Trophoblast cell (in vitro differentiated cells and primary cell): ENCODE measurements around the gene CRMP1.
A peak's percentile ranks its signal among the peaks of the same experiment; 100 is the strongest.

Experiments used
- DNase-seq, 2 donors: peaks; one replicate each; pipeline ENCODE4 v3.0.0-alpha.2; 2016
- H2AFZ ChIP-seq: 2 replicates; pipeline ENCODE4 v1.6.1; 2013; ENCODE audit warnings: low read length, moderate library complexity, mild to moderate bottlenecking; ENCODE audit not compliant: insufficient read depth, poor library complexity
- H2AK5ac ChIP-seq: 2 replicates; pipeline ENCODE4 v1.6.1; 2013; ENCODE audit warnings: mild to moderate bottlenecking, low read length
- H2BK120ac ChIP-seq: 2 replicates; pipeline ENCODE4 v1.6.1; 2013; ENCODE audit warnings: low read length, mild to moderate bottlenecking, moderate library complexity; ENCODE audit not compliant: insufficient read depth, poor library complexity
- H2BK12ac ChIP-seq: 2 replicates; pipeline ENCODE4 v1.6.1; 2013; ENCODE audit warnings: mild to moderate bottlenecking, low read length, moderate library complexity
- H2BK5ac ChIP-seq: 2 replicates; pipeline ENCODE4 v1.6.1; 2013; ENCODE audit warnings: low read length, low read depth, moderate library complexity, mild to moderate bottlenecking; ENCODE audit not compliant: poor library complexity
- H3K14ac ChIP-seq: 2 replicates; pipeline ENCODE4 v1.6.1; 2013; ENCODE audit warnings: mild to moderate bottlenecking, low read length
- H3K18ac ChIP-seq: 2 replicates; pipeline ENCODE4 v1.6.1; 2013; ENCODE audit warnings: mild to moderate bottlenecking, low read length
- H3K23ac ChIP-seq: 2 replicates; pipeline ENCODE4 v1.6.1; 2013; ENCODE audit warnings: low read length
- H3K27ac ChIP-seq: 2 replicates; pipeline ENCODE4 v1.5.1; 2013; ENCODE audit warnings: low read depth, mild to moderate bottlenecking, inconsistent platforms, low read length, moderate library complexity
- H3K27me3 ChIP-seq: 2 replicates; pipeline ENCODE4 v1.6.1; 2013; ENCODE audit warnings: inconsistent platforms, mild to moderate bottlenecking, low read length, moderate library complexity; ENCODE audit not compliant: insufficient read depth
- H3K36me3 ChIP-seq, 2 experiments: 1 replicate in 1 of 2; 2 replicates in 1 of 2; pipeline ENCODE4 v1.6.1; 2013; ENCODE audit warnings: low read length in 2 of 2, mild to moderate bottlenecking in 2 of 2, moderate library complexity in 1 of 2; ENCODE audit not compliant: insufficient read depth in 2 of 2, control insufficient read depth in 1 of 2
- H3K4ac ChIP-seq: 2 replicates; pipeline ENCODE4 v1.6.1; 2013; ENCODE audit warnings: low read depth, mild to moderate bottlenecking, low read length, moderate library complexity
- H3K4me1 ChIP-seq, 2 experiments: 1 replicate in 1 of 2; 2 replicates in 1 of 2; pipeline ENCODE4 v1.6.1; 2013; ENCODE audit warnings: low read length in 2 of 2, mild to moderate bottlenecking in 2 of 2, moderate library complexity in 1 of 2; ENCODE audit not compliant: insufficient read depth in 2 of 2, control insufficient read depth in 1 of 2
- H3K4me2 ChIP-seq: 2 replicates; pipeline ENCODE4 v1.6.1; 2013; ENCODE audit warnings: inconsistent platforms, mild to moderate bottlenecking, low read length, moderate library complexity
- H3K4me3 ChIP-seq: 2 replicates; pipeline ENCODE4 v1.5.1; 2013; ENCODE audit warnings: mild to moderate bottlenecking, low read depth, low read length, inconsistent platforms
- H3K79me1 ChIP-seq: one replicate; pipeline ENCODE4 v1.6.1; 2013; ENCODE audit warnings: low read length
- H3K79me2 ChIP-seq: 2 replicates; pipeline ENCODE4 v1.6.1; 2013; ENCODE audit warnings: low read length, mild to moderate bottlenecking; ENCODE audit not compliant: control insufficient read depth, insufficient read depth, poor library complexity
- H3K9ac ChIP-seq: 2 replicates; pipeline ENCODE4 v1.6.1; 2013; ENCODE audit warnings: mild to moderate bottlenecking, low read length
- H3K9me3 ChIP-seq: 2 replicates; pipeline ENCODE4 v1.6.1; 2013; ENCODE audit warnings: low read depth, mild to moderate bottlenecking, control low read depth, inconsistent platforms, low read length; ENCODE audit not compliant: insufficient read depth
- H4K12ac ChIP-seq: 2 replicates; pipeline ENCODE4 v1.6.1; 2013; ENCODE audit warnings: low read depth, mild to moderate bottlenecking, low read length, moderate library complexity
- H4K8ac ChIP-seq: 2 replicates; pipeline ENCODE4 v1.6.1; 2013; ENCODE audit warnings: low read depth, mild to moderate bottlenecking, low read length, moderate library complexity
- H4K91ac ChIP-seq: one replicate; pipeline ENCODE4 v1.6.1; 2013; ENCODE audit warnings: low read depth, mild to moderate bottlenecking, low read length, moderate library complexity
- WGBS: extraction: QIAGEN DNeasy Blood & Tissue Kit; methylation state at CpG from one replicate; pipeline ENCODE4 v1.1.7; 2013; ENCODE audit warnings: missing lambda C conversion rate; ENCODE audit not compliant: insufficient read length, insufficient coverage; ENCODE audit errors: extremely low coverage; 5-methylcytosine and 5-hydroxymethylcytosine counted together

CRMP1 gene

DNA sequence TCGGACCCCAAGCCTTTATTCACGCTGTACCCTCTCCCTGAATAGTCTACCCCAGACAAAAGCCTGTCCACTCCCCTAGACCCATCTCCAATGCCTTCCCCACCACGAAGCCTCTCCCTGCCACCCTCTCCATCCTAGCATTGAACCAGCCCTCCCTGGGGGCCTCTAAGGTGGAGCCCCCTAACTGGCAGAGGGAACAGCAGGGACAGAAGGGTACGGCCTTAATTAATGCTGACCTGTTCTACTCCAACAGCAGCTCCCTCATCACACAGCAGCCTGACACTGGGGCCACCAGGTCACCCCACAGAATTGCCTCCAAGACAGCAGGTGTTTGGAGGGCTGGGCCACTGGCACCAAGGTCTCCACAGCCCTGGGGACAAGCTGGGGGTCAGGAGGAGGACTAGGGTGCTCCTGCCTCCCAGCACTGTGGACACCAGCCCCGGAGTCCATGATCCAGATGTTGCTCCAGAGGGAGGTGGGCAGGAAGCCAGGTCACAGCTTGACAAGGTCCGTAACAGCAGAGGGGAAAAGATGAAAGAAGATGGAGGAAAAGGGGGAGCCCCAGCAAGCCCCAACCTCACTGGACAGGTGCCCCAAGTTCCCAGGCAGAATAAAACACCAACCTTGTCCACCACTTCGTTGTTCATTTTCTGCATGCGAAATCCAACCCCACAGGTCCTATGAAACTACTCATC is 3.7 kb downstream of the CRMP1 start:
- Histone ChIP-seq H3K14ac (no peak overlapping the region), H3K18ac (no peak overlapping the region), H3K4me1 (peaks cover 0 to 12% of the 10 kb centered on the region in 2 experiments), H3K9ac (no peak overlapping the region), H3K4me2 (peak overlapping the region; percentile 40), H2BK120ac (no peak overlapping the region), H2AK5ac (no peak overlapping the region), H3K79me2 (no peaks in the 10 kb centered on the region), H3K23ac (no peak overlapping the region), H2AFZ (no peak overlapping the region), H3K36me3 (no peaks in the 10 kb centered on the region), H3K4ac (no peak overlapping the region), H3K27me3 (peaks cover 69% of the 10 kb centered on the region), H2BK12ac (no peak overlapping the region), H2BK5ac (no peak overlapping the region), H3K27ac (no peak overlapping the region), H3K9me3 (peaks cover 17% of the 10 kb centered on the region), H4K91ac (no peak overlapping the region), H3K79me1 (no peaks in the 10 kb centered on the region), H4K8ac (no peak overlapping the region), H4K12ac (no peak overlapping the region), H3K4me3 (no peak overlapping the region)
- WGBS, result no CpG with 5 or more reads among the region's 8 CpGs
- DNase-seq, result no peak

DNA sequence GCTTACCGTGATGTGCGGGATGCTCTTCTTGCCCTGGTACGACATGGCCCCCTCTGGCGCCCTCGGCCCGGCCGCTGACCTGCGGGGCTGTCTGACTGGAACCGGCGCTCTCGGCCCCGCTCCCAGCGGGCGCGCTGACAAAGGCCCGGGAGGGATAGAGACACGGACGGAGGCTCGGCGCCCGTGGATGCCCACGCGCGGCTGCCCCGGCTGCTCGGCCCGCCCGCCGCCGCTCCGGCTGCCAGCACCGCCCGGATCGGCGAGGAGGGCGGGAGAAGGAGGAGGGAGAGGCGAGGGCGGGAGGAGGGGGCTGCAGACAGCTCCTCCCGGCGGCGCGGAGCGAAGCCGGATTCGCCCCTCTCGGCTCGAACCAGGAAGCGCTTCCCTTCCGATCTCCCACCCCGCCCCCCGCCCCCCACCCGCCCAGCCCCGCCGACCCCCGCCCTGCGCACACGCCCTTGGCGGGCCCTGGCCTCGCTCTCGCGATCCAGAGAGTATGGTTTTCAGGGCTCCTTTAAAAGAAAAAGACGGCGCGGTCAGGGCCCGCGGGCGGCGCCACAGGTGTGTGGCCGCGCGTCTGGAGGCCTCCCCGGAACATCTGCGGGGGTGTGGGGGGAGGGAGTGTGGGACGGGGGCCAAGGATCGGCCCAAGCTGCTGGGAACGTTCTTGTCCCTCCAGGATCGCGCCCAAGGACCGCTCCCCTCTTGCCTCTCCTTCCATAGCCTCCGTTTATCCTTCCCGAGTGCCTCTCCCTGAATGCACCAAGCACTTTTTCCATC is 4.5 kb downstream of the CRMP1 start:
- Histone ChIP-seq H2BK5ac (no peak overlapping the region), H3K36me3 (no peaks in the 10 kb centered on the region), H2AFZ (no peak overlapping the region), H3K9me3 (peaks cover 12% of the 10 kb centered on the region), H4K91ac (no peak overlapping the region), H3K23ac (no peak overlapping the region), H3K79me2 (no peaks in the 10 kb centered on the region), H3K27me3 (peaks cover 62% of the 10 kb centered on the region), H4K12ac (no peak overlapping the region), H3K27ac (no peak overlapping the region), H3K4ac (no peak overlapping the region), H3K4me2 (peak overlapping the region; percentile 75), H4K8ac (no peak overlapping the region), H3K14ac (no peak overlapping the region), H3K79me1 (no peaks in the 10 kb centered on the region), H3K18ac (no peak overlapping the region), H2AK5ac (no peak overlapping the region), H3K9ac (no peak overlapping the region), H2BK120ac (no peak overlapping the region), H2BK12ac (no peak overlapping the region), H3K4me1 (peaks cover 0 to 12% of the 10 kb centered on the region in 2 experiments), H3K4me3 (peak overlapping the region; percentile 64)
- WGBS, result no CpG with 5 or more reads among the region's 81 CpGs
- DNase-seq, result no peak

DNA sequence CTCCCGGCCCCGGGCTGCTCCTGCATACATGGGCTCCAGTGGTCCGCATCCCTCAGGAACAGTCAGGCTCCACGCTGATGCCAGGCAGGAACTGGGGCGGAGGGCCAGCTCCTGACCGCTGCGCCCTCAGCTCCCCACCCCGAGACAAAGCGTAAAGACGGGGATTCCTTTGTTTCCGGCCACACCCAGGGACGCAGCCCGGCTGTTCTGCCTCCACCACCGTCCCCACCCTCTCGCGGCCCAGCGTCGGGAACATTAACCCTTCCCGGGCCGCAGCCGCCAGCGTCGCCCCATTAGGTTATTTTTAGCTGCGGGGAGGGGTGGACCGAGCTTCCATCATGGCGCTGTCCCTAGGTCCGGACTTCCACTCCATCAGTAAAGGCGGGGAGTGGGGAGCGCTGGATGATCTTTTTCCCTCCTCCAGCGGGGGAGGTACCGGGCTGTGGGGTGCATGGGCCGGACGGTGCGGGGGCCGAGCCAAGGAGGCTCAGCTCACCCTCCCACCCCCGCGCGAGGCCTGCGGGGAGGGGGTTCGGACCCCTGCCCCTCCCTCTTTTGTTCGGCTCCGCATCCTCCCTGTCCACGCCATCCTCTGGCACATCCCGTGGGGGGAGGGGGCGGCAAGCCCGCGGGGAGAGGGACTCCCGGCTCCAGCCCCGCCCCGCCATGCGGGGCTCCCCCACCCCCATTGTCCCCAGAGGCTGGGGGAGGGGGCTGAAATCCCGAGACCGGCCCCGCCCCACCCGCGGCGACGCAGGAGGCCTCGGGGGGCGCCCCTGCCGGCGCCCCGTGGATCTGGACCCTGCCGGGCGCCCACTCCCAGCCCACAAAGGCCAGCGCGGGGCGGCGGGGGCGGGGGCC is 5.3 kb downstream of the CRMP1 start:
- Histone ChIP-seq H3K23ac (no peak overlapping the region), H3K79me1 (no peaks in the 10 kb centered on the region), H3K9me3 (peaks cover 10% of the 10 kb centered on the region), H3K4me2 (peak overlapping the region; percentile 75), H2BK12ac (no peak overlapping the region), H2BK5ac (no peak overlapping the region), H3K27me3 (peaks cover 55% of the 10 kb centered on the region), H2BK120ac (no peak overlapping the region), H2AK5ac (no peak overlapping the region), H2AFZ (no peak overlapping the region), H4K8ac (no peak overlapping the region), H3K36me3 (no peaks in the 10 kb centered on the region), H3K79me2 (no peaks in the 10 kb centered on the region), H4K91ac (no peak overlapping the region), H3K27ac (no peak overlapping the region), H3K18ac (no peak overlapping the region), H3K4me1 (peaks cover 0 to 9% of the 10 kb centered on the region in 2 experiments), H3K4ac (no peak overlapping the region), H3K4me3 (peak overlapping the region; percentile 64), H3K14ac (no peak overlapping the region), H4K12ac (no peak overlapping the region), H3K9ac (no peak overlapping the region)
- no peak for DNase-seq
- no CpG with 5 or more reads among the region's 70 CpGs for WGBS

DNA sequence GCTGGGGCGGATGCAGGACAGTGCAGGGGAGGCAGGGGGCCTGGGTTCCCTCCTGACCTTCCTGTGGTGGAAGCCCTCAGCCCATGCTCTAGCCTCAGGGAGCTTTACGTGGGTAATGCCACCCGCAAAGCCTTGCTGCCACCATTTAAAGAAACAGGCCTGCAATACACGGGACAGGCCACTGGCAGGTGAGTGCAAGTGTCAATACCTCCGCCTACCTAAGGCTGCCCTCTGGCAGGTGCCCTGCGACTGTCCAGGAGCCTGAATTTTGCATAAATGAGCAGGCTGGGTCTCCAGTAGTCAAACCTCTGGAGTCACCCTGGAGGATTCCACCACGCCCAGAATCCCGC is 5.9 kb downstream of the CRMP1 start:
- H3K4ac ChIP-seq, result no peak overlapping the region
- H3K23ac ChIP-seq, result no peak overlapping the region
- H3K4me1 ChIP-seq, result peaks cover 0 to 7% of the 10 kb centered on the region in 2 experiments
- no peak overlapping the region for H3K4me3 ChIP-seq
- H2BK120ac ChIP-seq, result no peak overlapping the region
- no peak overlapping the region for H2BK12ac ChIP-seq
- H3K79me1 ChIP-seq, result no peaks in the 10 kb centered on the region
- no peak overlapping the region for H3K27ac ChIP-seq
- no peak overlapping the region for H3K9ac ChIP-seq
- no peak overlapping the region for H2AK5ac ChIP-seq
- H2BK5ac ChIP-seq, result no peak overlapping the region
- no CpG with 5 or more reads among the region's 8 CpGs for whole genome bisulfite sequencing
- H3K79me2 ChIP-seq, result no peaks in the 10 kb centered on the region
- H2AFZ ChIP-seq, result no peak overlapping the region
- H3K18ac ChIP-seq, result no peak overlapping the region
- no peak overlapping the region for H4K12ac ChIP-seq
- H3K4me2 ChIP-seq, result peak overlapping the region; percentile 75
- H3K14ac ChIP-seq, result no peak overlapping the region
- no peak for DNase-seq
- no peak overlapping the region for H4K91ac ChIP-seq
- no peaks in the 10 kb centered on the region for H3K36me3 ChIP-seq
- H3K9me3 ChIP-seq, result peaks cover 10% of the 10 kb centered on the region
- H4K8ac ChIP-seq, result no peak overlapping the region
- peaks cover 49% of the 10 kb centered on the region for H3K27me3 ChIP-seq
